GM08714 (cell line): Measurements from ENCODE around the gene RASAL1.

Source experiments
- H3K4me3 ChIP-seq: fragments of 200-500 bp; sonication (Bioruptor generic); 2 replicates; pipeline ENCODE4 v1.5.1; 2014; ENCODE audit warnings: mild to moderate bottlenecking, low read length, inconsistent platforms
- ZNF274 ChIP-seq: IDR thresholded peaks from 2 replicates; pipeline ENCODE4 v1.6.1; 2012; ENCODE audit warnings: mild to moderate bottlenecking, low read depth, low read length

Gene RASAL1, protein sequence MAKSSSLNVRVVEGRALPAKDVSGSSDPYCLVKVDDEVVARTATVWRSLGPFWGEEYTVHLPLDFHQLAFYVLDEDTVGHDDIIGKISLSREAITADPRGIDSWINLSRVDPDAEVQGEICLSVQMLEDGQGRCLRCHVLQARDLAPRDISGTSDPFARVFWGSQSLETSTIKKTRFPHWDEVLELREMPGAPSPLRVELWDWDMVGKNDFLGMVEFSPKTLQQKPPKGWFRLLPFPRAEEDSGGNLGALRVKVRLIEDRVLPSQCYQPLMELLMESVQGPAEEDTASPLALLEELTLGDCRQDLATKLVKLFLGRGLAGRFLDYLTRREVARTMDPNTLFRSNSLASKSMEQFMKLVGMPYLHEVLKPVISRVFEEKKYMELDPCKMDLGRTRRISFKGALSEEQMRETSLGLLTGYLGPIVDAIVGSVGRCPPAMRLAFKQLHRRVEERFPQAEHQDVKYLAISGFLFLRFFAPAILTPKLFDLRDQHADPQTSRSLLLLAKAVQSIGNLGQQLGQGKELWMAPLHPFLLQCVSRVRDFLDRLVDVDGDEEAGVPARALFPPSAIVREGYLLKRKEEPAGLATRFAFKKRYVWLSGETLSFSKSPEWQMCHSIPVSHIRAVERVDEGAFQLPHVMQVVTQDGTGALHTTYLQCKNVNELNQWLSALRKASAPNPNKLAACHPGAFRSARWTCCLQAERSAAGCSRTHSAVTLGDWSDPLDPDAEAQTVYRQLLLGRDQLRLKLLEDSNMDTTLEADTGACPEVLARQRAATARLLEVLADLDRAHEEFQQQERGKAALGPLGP

DNA sequence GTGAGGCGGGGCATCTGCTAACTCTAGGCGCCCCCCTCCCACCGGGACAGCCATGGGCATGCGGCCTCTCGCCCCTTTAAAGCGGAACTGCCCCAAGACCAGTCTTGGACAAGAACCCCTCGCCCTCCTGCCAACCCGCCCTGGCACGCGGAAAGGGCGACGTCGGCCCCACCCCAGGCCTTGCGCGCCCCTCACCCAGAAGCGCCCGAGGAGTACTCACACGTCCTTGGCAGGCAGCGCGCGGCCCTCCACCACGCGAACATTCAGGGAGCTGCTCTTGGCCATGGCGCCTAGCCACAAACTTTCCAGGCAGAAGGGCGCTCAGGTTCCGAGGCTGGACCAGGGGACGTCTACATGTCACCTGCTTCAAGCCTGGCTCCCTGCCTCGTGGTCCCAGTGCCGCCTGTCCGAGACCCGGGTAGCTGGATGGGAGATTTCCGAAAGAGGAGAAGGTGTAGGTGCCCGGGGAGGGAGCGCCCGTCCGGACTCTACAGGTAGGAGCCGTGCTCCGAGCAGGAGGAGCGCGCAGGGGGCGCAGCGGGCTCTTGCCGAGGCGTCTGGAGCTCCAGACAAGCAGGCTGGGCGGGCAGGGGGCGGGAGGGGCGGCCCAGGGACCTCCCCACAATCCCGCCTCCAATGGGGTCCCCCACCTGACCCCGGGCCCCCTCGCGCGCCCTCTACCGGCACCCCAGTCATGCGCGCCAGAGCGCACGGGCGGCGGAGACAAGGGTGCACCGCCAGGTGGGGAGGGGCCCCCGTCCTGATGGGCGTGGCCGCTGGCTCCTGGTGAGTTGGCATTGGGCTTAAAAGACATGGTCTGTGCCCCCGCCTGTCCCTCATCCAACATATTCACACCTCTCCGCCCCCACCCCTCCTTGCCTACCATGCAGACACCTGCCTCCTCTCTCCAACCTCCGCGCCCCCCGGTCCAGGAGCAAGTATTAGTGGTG is at the start of gene RASAL1:
RASAL1 (minus strand) TSS at position 584 of the 950 bp plus-strand sequence; CDS start at position 285, 299 bp downstream.
- no peak within 1 kb of the TSS for H3K4me3 ChIP-seq
- TF ChIP-seq ZNF274, result no peak

DNA sequence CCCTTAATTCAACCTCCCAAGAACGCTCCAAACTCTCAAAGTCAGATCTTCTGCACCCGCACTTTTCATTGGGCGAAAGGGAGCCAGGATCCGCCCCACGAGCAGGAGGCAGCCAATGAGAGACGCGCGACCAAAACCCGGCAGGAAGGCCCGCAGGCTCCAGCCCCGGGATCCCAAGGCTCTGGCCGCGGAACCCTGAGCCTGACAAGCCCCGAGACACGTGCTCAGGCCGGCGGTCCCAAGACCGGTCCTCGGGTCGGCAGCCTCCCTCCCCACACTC is 49.3 kb upstream of the RASAL1 start:
- peak overlapping the region; percentile 74 for H3K4me3 ChIP-seq
- no peak for TF ChIP-seq ZNF274

DNA sequence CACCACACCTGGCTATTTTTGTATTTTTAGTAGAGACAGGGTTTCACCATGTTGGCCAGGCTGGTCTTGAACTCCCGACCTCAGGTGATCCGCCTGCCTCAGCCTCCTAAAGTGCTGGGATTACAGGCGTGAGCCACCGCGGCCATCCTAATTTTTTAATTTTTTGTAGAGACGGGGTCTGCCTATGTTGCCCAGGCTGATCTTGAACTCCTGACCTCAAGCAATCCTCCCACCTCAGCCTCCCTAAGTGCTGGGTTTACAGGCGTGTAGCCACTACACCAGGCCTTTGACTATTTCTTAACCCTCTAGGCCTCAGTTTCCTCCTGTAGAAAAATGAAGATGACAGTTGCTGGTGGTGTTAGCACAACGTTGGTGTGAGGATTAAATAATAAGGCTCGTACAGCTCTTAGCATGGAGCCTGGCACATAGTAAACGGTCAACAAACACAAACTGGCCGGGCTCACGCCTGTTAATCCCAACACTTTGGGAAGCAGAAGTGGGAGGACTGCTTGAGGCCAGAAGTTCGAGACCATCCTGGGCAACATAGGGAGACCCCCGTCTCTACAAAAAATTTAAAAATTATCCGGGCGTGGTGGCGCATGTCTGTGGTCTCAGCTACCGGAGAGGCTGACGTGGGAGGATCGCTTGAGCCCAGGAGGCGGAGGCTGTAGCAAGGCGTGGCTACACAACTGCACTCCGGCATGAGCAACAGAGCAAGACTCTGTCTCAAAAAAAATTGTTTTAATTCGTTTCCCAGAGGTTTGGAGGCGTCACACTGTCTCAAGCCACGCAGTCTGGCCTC is 48.7 kb upstream of the RASAL1 start:
- peak overlapping the region; percentile 74 for H3K4me3 ChIP-seq
- no peak for TF ChIP-seq ZNF274

DNA sequence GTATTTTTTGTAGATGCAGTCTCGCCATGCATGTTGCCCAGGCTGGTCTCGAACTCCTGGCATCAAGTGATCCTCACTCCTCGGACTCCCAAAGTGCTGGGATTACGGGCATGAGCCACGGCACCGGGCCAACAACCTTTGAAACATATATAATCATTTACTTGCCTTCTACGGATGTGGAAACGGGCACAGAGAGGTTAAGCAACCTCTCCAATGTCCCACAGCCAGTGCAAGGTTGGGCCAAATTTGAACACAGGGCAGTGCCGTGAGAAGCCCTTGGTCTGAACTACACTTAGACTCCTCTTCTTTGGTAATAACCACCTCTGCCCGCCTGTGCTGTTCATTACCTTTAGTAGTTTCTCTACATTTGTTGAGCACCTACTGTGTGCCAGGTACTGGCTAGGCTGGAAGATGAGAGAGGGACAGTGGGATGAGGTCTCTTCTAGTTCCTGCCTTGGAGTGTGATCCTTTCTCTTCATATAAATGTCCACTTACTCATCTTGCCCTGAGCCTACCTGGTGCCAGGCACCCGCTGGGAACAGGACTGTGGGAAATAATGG is 47.5 kb upstream of the RASAL1 start:
- TF ChIP-seq ZNF274, result no peak
- H3K4me3 ChIP-seq, result no peak overlapping the region; the same call in 1 of the 2 replicates

DNA sequence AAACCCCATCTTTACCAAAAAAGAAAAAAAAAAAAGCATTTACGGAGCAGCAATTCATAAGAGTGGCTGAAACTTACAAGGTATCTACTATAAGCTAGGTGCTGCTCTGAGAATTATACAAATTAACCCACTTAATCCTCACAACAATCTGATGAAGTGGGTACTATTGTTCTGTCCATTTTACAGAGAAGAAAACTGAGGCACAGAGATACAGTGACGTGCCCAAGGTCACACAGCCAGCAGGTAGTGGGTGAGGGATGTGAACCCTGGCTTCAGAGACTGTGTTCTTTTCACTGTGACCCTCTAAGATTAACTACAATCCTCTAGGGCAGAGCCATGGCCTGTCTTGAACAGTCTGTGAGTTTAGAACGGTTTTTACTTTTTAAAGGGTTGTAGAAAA is 46.4 kb upstream of the RASAL1 start:
- TF ChIP-seq ZNF274, result no peak
- H3K4me3 ChIP-seq, result no peak overlapping the region

DNA sequence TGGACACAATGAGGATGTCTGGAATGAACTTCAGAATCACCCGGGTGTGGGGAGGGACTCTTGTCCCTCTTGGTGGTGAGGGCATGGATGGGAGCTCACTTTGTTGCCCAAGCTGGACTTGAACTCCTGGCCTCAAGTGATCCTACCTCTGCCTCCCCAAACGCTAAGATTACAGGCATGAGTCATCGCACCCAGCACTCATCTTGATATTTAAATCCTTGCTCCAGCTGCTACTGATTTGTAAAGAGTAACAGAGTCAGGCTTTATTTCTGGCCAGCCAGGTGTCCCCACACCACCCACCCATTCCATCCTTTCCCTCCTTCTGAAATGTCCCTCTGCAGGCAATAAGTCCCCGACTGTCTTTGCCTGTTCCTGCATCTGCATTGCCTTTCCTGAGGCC is 44.8 kb upstream of the RASAL1 start:
- no peak for TF ChIP-seq ZNF274
- no peak overlapping the region for H3K4me3 ChIP-seq

DNA sequence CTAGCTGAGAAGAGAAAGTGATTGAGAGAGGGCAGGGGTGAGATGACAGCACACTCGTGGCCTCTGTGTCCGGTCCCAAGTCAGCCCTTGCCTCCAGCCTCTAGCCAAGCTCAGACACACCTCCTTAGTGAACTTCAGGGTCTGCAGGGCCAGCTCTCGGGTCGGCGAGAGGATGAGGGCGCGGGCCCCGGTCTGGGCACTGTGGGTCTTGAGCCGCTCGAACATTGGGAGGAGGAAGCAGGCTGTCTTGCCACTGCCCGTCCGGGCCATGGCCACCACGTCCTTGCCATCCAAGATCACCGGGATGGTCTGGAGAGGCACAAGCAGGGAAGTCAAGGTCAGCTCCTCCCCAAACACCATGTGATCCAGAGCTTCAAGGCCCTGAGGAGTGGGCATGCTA is 43.5 kb upstream of the RASAL1 start:
- TF ChIP-seq ZNF274, result no peak
- H3K4me3 ChIP-seq, result no peak overlapping the region

DNA sequence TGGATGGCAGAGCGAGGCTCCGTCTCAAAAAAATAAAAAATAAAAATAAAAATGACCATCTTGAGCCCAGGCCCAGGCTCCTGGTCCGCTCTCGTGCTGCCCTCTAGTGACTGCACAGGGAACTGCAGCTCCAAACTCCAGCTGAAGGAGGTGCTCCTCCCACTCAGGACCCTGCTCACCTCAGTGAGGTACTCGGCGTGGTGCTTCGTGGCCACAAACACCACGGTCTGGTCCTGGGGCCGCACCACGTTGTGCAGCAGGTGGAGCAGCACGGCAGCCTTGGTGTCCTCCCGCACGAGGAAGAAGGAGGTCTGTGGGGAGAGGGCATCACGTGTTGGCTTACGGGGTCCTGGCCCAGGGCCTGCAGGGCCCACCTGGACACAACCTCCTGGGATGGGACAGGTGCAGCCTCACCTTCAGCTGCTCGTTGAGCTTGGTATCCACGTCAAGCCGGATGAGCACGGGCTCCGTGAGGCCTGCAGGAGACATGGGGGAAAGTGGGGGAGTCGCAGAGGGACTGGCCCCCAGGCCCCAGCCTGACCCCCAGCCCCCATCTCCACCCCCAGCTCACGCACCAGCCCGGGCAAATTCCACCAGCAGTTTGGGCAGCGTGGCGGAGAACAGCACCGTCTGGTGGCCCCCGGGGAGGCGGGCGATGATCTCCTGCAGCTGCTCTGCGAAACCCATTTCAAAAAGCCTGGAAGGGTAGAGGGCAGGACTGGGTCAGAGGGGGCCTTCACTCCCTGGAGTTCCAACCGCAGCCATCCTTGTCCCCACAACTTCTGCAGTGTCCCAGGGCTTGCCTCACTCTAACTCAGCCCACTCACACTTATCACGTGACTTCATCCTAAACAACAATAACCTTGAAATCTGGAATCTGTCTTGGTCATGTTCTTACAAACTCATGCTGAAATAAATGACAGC is 39.2 kb upstream of the RASAL1 start:
- H3K4me3 ChIP-seq, result no peak overlapping the region
- TF ChIP-seq ZNF274, result no peak

DNA sequence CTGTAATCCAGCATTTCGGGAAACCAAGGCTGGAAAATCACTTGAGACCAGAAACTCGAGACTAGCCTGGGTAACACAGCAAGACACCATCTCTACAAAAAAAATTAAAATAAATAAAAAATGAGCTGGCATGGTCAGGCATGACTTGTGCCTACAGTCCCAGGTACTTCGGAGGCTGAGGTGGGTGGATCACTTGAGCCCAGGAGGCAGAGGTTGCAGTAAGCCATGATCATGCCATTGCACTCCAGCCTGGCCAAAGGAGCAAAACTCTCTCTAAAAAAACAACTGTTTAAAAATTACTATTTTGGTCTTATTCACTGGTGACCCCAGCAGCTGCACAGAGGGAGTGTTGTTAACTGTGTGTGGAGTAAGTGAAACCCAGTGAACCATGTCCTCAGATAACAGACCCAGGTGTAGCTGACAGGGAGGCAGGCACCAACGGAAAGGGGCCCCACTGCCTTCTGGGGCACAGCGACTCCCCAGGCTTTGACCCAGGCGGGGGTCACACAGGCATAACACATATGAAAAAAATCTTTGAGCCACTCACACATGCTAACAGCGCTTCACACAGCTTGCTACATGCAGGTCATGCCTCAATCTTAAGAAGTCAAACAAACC is 37.6 kb upstream of the RASAL1 start:
- H3K4me3 ChIP-seq, result no peak overlapping the region; the same call in 1 of the 2 replicates
- no peak for TF ChIP-seq ZNF274

DNA sequence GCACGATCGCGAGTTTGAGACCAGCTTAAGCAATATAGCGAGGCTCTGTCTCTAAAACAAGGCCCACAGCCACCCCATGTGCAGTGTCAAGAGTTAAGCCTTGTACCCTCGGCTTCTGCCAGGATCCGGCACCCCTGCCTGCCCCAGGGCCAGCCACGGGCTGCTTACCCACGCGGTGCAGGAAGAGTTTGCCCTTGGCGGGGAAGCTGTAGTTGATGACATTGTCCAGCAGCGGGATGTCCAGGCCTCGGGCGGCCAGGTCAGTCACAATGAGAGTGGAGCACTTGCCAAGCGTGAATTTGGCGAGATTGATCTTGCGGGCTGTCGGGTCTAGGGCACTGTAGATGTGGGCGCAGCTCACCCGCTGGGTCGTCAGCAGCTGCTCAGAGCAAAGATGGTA is 36.6 kb upstream of the RASAL1 start:
- H3K4me3 ChIP-seq, result no peak overlapping the region

DNA sequence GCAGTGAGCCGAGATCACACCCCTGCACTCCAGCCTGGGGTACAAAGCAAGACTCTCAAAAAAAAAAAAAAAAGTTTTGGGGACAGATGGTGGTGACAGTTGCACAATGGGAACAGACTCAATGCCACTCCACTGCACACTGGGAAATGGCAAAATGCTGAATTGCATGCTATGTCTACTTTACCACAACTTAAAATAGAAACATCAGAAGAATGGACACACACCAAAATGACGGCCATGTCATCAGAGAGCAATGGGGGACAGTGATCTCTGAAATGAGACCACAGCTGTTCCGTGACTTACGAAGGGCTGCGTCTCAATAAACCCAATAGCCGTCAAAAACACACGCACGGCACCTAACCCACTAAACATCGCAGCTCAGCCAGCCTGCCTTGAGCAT is 36.0 kb upstream of the RASAL1 start:
- H3K4me3 ChIP-seq, result no peak overlapping the region
- TF ChIP-seq ZNF274, result no peak

More for the DNA sequence above, 36.6 kb upstream of the RASAL1 start:
- no peak for TF ChIP-seq ZNF274

DNA sequence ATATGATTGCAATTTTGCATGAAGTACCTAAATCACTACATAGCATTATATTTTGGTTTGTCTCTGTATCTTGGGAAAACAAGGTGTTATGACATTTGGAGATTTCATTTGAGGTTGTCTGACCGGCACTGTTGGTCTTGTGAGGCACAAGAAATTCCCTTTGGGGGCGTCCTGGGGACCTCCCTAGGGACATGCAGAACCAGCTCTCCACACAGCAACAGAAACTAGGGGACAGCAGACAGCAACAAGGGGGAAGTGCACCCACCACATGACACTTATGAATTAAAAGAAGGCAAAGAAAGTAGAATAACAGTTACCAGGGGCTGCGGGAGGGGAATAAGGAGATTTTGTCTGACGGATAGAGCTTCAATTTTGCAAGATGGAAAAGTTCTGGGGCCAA is 35.4 kb upstream of the RASAL1 start:
- H3K4me3 ChIP-seq, result no peak overlapping the region
- no peak for TF ChIP-seq ZNF274
